UCSD-AML1 (cell line): Measurements from ENCODE around the gene VDR.

Experiments used
- DNase-seq: peaks from one replicate; lab custom pipeline; 2025; ENCODE audit not compliant: unreplicated experiment; lab: John Stamatoyannopoulos, UW

Gene VDR

GRCh38 chr12:47833591-47834012, 71.2 kb downstream of the VDR start:
- DNase-seq = no peak

GRCh38 chr12:47832263-47832933, 72.4 kb downstream of the VDR start:
- no peak for DNase-seq

GRCh38 chr12:47829584-47829983, 75.2 kb downstream of the VDR start:
- no peak for DNase-seq

- DNase-seq = peak; percentile 81
These were observed 75.8 kb downstream of the VDR start for GRCh38 chr12:47828976-47829482.

- no peak for DNase-seq
These were observed 76.5 kb downstream of the VDR start for GRCh38 chr12:47828008-47828975.

GRCh38 chr12:47825173-47825639, 79.6 kb downstream of the VDR start:
- no peak for DNase-seq

GRCh38 chr12:47824635-47825034, 80.2 kb downstream of the VDR start:
- no peak for DNase-seq

GRCh38 chr12:47824198-47824597, 80.6 kb downstream of the VDR start:
- no peak for DNase-seq

- DNase-seq = no peak
These were observed 81.2 kb downstream of the VDR start for GRCh38 chr12:47823422-47824086.

GRCh38 chr12:47822863-47823262, 81.9 kb downstream of the VDR start:
- no peak for DNase-seq

GRCh38 chr12:47822401-47822800, 82.4 kb downstream of the VDR start:
- DNase-seq = no peak

GRCh38 chr12:47821346-47821706, 83.5 kb downstream of the VDR start:
- DNase-seq = no peak

- DNase-seq = no peak
These were observed 84.0 kb downstream of the VDR start for GRCh38 chr12:47820631-47821345.

- DNase-seq = peak; percentile 74
These were observed 84.7 kb downstream of the VDR start, which contains the start of gene HDAC7 for GRCh38 chr12:47819896-47820630. Gene HDAC7 (minus strand): TSS chr12:47819903. CDS start chr12:47819785, 118 bp downstream.

GRCh38 chr12:47819138-47819895, 85.5 kb downstream of the VDR start:
- DNase-seq = peak; percentile 78

- DNase-seq = peak; percentile 54
These were observed 86.2 kb downstream of the VDR start for GRCh38 chr12:47818467-47819137.

GRCh38 chr12:47818007-47818376, 86.8 kb downstream of the VDR start:
- no peak for DNase-seq

GRCh38 chr12:47817272-47818006, 87.4 kb downstream of the VDR start:
- DNase-seq = peak; percentile 59
